Thyroid gland (tissue), 4 donors: ENCODE measurements around the gene EFHD1.

Experiments
- POLR2A ChIP-seq, 2 donors: fragments of 450-650 bp; IDR thresholded peaks; one replicate each; pipeline ENCODE4 v1.6.1; 2017; ENCODE audit warnings: antibody characterized with exemption in 2 of 2, mild to moderate bottlenecking in 2 of 2, moderate library complexity in 1 of 2
- TF ChIP-seq, protein P1 (sequence below), 6 experiments: fragments of 200-600 bp in 3 of 6; fragments of 450-650 bp in 3 of 6; sonication (generic) in 3 of 6; IDR thresholded peaks; one replicate each; pipeline ENCODE4 v1.5.1; 2016 to 2019; ENCODE audit warnings: antibody characterized with exemption in 6 of 6, mild to moderate bottlenecking in 2 of 6, inconsistent platforms in 1 of 6, moderate library complexity in 1 of 6

DNA sequence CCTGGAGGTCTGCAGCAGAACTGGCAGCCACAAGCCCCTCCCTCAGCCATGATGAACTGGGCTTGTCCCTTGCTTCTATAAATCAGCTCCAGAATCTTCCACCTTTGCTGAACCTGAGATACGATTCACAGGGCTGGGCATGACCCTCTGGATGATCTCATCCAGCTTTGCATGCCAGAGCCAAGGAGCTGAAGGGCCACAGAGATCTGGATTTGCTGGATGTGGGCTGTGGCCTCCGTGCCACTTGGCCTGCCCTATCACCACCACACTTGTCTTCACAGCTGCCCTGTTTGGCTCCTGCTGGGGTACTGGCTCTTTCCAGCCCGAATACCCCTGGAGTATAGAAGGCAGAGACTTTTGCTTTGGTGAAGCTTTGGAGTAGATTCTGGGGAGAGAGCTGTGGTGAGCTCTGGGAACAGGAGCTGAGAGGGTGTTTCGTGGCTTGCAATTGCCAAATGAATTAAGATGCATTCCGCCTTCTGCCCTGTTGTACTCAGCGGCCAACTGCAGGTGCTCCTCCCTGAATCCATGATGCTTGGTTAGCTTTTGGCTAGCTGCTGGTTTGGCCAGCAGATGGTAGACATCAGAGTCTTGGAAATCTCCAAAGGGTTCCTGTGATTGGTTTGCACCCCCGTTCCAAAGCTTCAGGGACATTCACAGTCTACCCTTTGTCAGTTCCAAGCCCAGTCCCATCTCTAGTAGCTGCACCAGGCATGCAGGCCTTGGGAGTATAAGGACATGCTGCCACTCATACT is 32.8 kb downstream of the EFHD1 start:
- TF ChIP-seq, protein P1, sequence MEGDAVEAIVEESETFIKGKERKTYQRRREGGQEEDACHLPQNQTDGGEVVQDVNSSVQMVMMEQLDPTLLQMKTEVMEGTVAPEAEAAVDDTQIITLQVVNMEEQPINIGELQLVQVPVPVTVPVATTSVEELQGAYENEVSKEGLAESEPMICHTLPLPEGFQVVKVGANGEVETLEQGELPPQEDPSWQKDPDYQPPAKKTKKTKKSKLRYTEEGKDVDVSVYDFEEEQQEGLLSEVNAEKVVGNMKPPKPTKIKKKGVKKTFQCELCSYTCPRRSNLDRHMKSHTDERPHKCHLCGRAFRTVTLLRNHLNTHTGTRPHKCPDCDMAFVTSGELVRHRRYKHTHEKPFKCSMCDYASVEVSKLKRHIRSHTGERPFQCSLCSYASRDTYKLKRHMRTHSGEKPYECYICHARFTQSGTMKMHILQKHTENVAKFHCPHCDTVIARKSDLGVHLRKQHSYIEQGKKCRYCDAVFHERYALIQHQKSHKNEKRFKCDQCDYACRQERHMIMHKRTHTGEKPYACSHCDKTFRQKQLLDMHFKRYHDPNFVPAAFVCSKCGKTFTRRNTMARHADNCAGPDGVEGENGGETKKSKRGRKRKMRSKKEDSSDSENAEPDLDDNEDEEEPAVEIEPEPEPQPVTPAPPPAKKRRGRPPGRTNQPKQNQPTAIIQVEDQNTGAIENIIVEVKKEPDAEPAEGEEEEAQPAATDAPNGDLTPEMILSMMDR (IDR thresholded peaks at IDR 0.05) = no peak
- no peak for TF ChIP-seq POLR2A (IDR thresholded peaks at IDR 0.05)
